Activated naive CD4-positive, alpha-beta T cell treated with anti-CD3 and anti-CD28 coated beads, Interleukin-2, amount 10 ng/mL, durations not matched to agents 5 hours and 36 hours (primary cell): ENCODE measurements around the gene ORM2. TPM values are rescaled to one million over a fixed set of nuclear protein-coding genes. Genes with fewer than 3 reads are reported as not detected.

Source experiments
- total RNA-seq, 2 experiments: library from RNA; stranded (reverse); gene quantifications; one replicate each; pipeline ENCODE4 v1.2.3, GENCODE V29; 2021

Gene ORM2
- total RNA-seq: not detected

GRCh38 chr9:114329625-114330022 is at the start of gene ORM2:
ORM2 (plus strand) TSS chr9:114329869; CDS start chr9:114329905, 36 bp downstream.

GRCh38 chr9:114322831-114323531 is 6.7 kb upstream of the ORM2 start, which contains the start of gene ORM1:
ORM1 (plus strand) TSS chr9:114323098; CDS start chr9:114323134, 36 bp downstream.

Other genes starting within 250 kb of the ORM2 start
- not detected for gene KIF12, start 230.6 kb upstream of the ORM2 start, total RNA-seq
- 1 to 10 TPM; 2.8 TPM for gene COL27A1, start 174.3 kb upstream of the ORM2 start, total RNA-seq
- gene ORM1, start 6.8 kb upstream of the ORM2 start, total RNA-seq: not detected
- gene AKNA, start 58.1 kb downstream of the ORM2 start, total RNA-seq: 100 to 1,000 TPM; 320 to 327 TPM
- gene WHRN, start 175.6 kb downstream of the ORM2 start, total RNA-seq: 1 to 10 TPM in 1 of 2 experiments, under 1 TPM in 1; 0.75 to 1.2 TPM